WTC11 (cell line): ENCODE data around the gene EYS. TPM values are rescaled to one million over a fixed set of nuclear protein-coding genes. Genes with fewer than 3 reads are reported as not detected.

Experiments used
- ATAC-seq: fragments of 200-7000 bp; cut with Tn5 transposase; 2 replicates; pipeline ENCODE4 v1.10.0; 2021; ENCODE audit warnings: mild to moderate bottlenecking, moderate library complexity
- CTCF ChIA-PET: fragments of 300-600 bp; sonication (Branson Sonifier 250); formaldehyde crosslinking; loops from one replicate; lab custom pipeline; 2021; ENCODE audit warnings: antibody characterized with exemption; lab: Charles Lee
- POLR2A ChIA-PET: fragments of 350-600 bp; sonication (Branson Sonifier 250); formaldehyde crosslinking; loops from one replicate; lab custom pipeline; 2021; ENCODE audit warnings: antibody characterized with exemption; lab: Charles Lee
- DNase-seq: peaks from one replicate; pipeline ENCODE4 v3.0.0; 2021; ENCODE audit warnings: low spot score
- H3K27ac Mint-ChIP-seq: 2 replicates; pipeline ENCODE4 v1.8.0; 2021; ENCODE audit warnings: mixed read lengths
- H3K27me3 Mint-ChIP-seq: 2 replicates; pipeline ENCODE4 v1.8.0; 2021; ENCODE audit warnings: low read depth, mild to moderate bottlenecking, moderate library complexity, mixed read lengths
- H3K36me3 Mint-ChIP-seq: 2 replicates; pipeline ENCODE4 v1.8.0; 2021; ENCODE audit warnings: mixed read lengths
- H3K4me1 Mint-ChIP-seq: 2 replicates; pipeline ENCODE4 v1.8.0; 2022; ENCODE audit warnings: mixed read lengths
- H3K4me3 Mint-ChIP-seq: 2 replicates; pipeline ENCODE4 v1.8.0; 2021; ENCODE audit warnings: mild to moderate bottlenecking, moderate library complexity, mixed read lengths
- H3K9me3 Mint-ChIP-seq: 2 replicates; pipeline ENCODE4 v1.8.0; 2021; ENCODE audit warnings: mixed read lengths
- CBFB ChIP-seq: sonication (generic); formaldehyde crosslinking; IDR thresholded peaks from 2 replicates; pipeline ENCODE4 v1.8.1; 2022; ENCODE audit warnings: mild to moderate bottlenecking, low read depth, missing genetic modification reagents
- CREB1 ChIP-seq: sonication (generic); formaldehyde crosslinking; IDR thresholded peaks from 2 replicates; pipeline ENCODE4 v1.8.0; 2023; ENCODE audit warnings: mild to moderate bottlenecking, missing genetic modification reagents
- ESRRA ChIP-seq: sonication (generic); formaldehyde crosslinking; IDR thresholded peaks from 2 replicates; pipeline ENCODE4 v1.8.1; 2022; ENCODE audit warnings: mild to moderate bottlenecking, missing genetic modification reagents, borderline replicate concordance
- FOXP1 ChIP-seq: sonication (generic); formaldehyde crosslinking; IDR thresholded peaks from 2 replicates; pipeline ENCODE4 v1.8.0; 2022; ENCODE audit warnings: missing genetic modification reagents, mild to moderate bottlenecking, moderate library complexity, borderline replicate concordance
- IRF2 ChIP-seq: sonication (generic); formaldehyde crosslinking; IDR thresholded peaks from 2 replicates; pipeline ENCODE4 v1.8.0; 2022; ENCODE audit warnings: low read depth, missing genetic modification reagents, borderline replicate concordance
- KAT7 ChIP-seq: sonication (generic); formaldehyde crosslinking; IDR thresholded peaks from 2 replicates; pipeline ENCODE4 v1.8.1; 2023; ENCODE audit warnings: missing genetic modification reagents, mild to moderate bottlenecking, borderline replicate concordance
- NFYB ChIP-seq: sonication (generic); formaldehyde crosslinking; conservative IDR thresholded peaks from 2 replicates; pipeline ENCODE4 v1.8.0; 2022; ENCODE audit warnings: low read depth, missing genetic modification reagents
- SMAD4 ChIP-seq: sonication (generic); formaldehyde crosslinking; IDR thresholded peaks from 2 replicates; pipeline ENCODE4 v1.8.0; 2022; ENCODE audit warnings: mild to moderate bottlenecking, missing genetic modification reagents
- ZNF416 ChIP-seq: fragments of 250-450 bp; sonication (Bioruptor Pico); IDR thresholded peaks from 2 replicates; pipeline ENCODE4 v1.9.0; 2021; ENCODE audit warnings: mild to moderate bottlenecking, inconsistent platforms
- total RNA-seq: library from RNA; stranded (reverse); gene quantifications from 3 replicates; pipeline ENCODE4 v1.2.3, GENCODE V29; 2021
- TF ChIP-seq, protein P1 (sequence below): sonication (generic); formaldehyde crosslinking; conservative IDR thresholded peaks from 2 replicates; pipeline ENCODE4 v1.8.1; 2022; ENCODE audit warnings: mild to moderate bottlenecking, missing genetic modification reagents
- TF ChIP-seq, protein P2 (sequence below): sonication (generic); formaldehyde crosslinking; IDR thresholded peaks from 2 replicates; pipeline ENCODE4 v1.8.1; 2023; ENCODE audit warnings: mild to moderate bottlenecking, missing genetic modification reagents, moderate library complexity
- TF ChIP-seq, protein P3 (sequence below): fragments of 250-450 bp; sonication (Bioruptor Pico); IDR thresholded peaks from 2 replicates; pipeline ENCODE4 v2.1.2; 2022; ENCODE audit warnings: mild to moderate bottlenecking, moderate library complexity
- TF ChIP-seq, protein P4 (sequence below): sonication (generic); formaldehyde crosslinking; IDR thresholded peaks from 2 replicates; pipeline ENCODE4 v1.8.1; 2023; ENCODE audit warnings: mild to moderate bottlenecking, missing genetic modification reagents, moderate library complexity
- TF ChIP-seq, protein P5 (sequence below): fragments of 250-450 bp; sonication (Bioruptor Pico); conservative IDR thresholded peaks from 2 replicates; pipeline ENCODE4 v1.9.0; 2021; ENCODE audit warnings: mild to moderate bottlenecking
- TF ChIP-seq, protein P6 (sequence below): sonication (generic); formaldehyde crosslinking; IDR thresholded peaks from 2 replicates; pipeline ENCODE4 v1.8.1; 2023; ENCODE audit warnings: mild to moderate bottlenecking, moderate library complexity, missing genetic modification reagents
- TF ChIP-seq, protein P7 (sequence below): sonication (generic); formaldehyde crosslinking; IDR thresholded peaks from 2 replicates; pipeline ENCODE4 v1.8.0; 2023; ENCODE audit warnings: missing genetic modification reagents
- TF ChIP-seq, protein P8 (sequence below): fragments of 250-450 bp; sonication (Bioruptor Pico); IDR thresholded peaks from 2 replicates; pipeline ENCODE4 v1.8.0; 2021; ENCODE audit warnings: mild to moderate bottlenecking
- TF ChIP-seq, protein P9 (sequence below): fragments of 250-450 bp; sonication (Bioruptor Pico); IDR thresholded peaks from 2 replicates; pipeline ENCODE4 v1.9.0; 2021; ENCODE audit warnings: mild to moderate bottlenecking, borderline replicate concordance

Gene EYS
- total RNA-seq, 1 experiment from 2014 or later: not detected

DNA sequence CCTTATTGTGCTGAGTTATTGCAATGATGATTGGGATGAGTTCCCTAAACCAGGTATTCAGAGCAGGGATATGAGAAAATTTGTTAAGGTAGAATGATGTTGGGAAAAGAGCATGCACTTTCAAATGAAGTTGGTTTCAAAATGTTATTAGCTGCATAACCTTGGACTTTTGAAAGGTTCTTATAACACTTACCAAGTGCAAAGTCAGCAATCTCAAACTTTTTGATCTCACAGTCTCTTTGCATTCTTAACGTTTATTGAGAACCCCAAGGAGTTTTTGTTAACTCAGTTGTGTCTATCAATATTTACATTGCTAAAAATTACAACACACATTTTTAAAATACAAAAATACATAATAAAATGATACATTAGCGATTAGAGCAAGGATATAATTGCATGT, 1269.0 kb downstream of the EYS start:
- peaks cover 4% of the 10 kb centered on the region; the same call in 1 of the 2 replicates for H3K27me3 Mint-ChIP-seq
- H3K9me3 Mint-ChIP-seq: peaks cover 31% of the 10 kb centered on the region
- peaks cover 22% of the 10 kb centered on the region for H3K36me3 Mint-ChIP-seq
- DNase-seq: no peak
- TF ChIP-seq, protein P1, sequence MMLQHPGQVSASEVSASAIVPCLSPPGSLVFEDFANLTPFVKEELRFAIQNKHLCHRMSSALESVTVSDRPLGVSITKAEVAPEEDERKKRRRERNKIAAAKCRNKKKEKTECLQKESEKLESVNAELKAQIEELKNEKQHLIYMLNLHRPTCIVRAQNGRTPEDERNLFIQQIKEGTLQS (CRISPR knock-in tag): no peak
- TF ChIP-seq, protein P2, sequence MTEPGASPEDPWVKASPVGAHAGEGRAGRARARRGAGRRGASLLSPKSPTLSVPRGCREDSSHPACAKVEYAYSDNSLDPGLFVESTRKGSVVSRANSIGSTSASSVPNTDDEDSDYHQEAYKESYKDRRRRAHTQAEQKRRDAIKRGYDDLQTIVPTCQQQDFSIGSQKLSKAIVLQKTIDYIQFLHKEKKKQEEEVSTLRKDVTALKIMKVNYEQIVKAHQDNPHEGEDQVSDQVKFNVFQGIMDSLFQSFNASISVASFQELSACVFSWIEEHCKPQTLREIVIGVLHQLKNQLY (CRISPR knock-in tag): no peak
- no peak for TF ChIP-seq ESRRA (CRISPR knock-in tag)
- TF ChIP-seq, protein P3, sequence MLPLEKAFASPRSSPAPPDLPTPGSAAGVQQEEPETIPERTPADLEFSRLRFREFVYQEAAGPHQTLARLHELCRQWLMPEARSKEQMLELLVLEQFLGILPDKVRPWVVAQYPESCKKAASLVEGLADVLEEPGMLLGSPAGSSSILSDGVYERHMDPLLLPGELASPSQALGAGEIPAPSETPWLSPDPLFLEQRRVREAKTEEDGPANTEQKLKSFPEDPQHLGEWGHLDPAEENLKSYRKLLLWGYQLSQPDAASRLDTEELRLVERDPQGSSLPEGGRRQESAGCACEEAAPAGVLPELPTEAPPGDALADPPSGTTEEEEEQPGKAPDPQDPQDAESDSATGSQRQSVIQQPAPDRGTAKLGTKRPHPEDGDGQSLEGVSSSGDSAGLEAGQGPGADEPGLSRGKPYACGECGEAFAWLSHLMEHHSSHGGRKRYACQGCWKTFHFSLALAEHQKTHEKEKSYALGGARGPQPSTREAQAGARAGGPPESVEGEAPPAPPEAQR (CRISPR knock-in tag): no peak
- no peak for TF ChIP-seq CREB1 (CRISPR knock-in tag)
- TF ChIP-seq SMAD4 (CRISPR knock-in tag): no peak
- no peak for TF ChIP-seq NFYB (CRISPR knock-in tag)
- TF ChIP-seq KAT7 (CRISPR knock-in tag): no peak
- TF ChIP-seq, protein P4, sequence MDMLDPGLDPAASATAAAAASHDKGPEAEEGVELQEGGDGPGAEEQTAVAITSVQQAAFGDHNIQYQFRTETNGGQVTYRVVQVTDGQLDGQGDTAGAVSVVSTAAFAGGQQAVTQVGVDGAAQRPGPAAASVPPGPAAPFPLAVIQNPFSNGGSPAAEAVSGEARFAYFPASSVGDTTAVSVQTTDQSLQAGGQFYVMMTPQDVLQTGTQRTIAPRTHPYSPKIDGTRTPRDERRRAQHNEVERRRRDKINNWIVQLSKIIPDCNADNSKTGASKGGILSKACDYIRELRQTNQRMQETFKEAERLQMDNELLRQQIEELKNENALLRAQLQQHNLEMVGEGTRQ (CRISPR knock-in tag): no peak
- TF ChIP-seq IRF2 (CRISPR knock-in tag): no peak
- TF ChIP-seq, protein P5, sequence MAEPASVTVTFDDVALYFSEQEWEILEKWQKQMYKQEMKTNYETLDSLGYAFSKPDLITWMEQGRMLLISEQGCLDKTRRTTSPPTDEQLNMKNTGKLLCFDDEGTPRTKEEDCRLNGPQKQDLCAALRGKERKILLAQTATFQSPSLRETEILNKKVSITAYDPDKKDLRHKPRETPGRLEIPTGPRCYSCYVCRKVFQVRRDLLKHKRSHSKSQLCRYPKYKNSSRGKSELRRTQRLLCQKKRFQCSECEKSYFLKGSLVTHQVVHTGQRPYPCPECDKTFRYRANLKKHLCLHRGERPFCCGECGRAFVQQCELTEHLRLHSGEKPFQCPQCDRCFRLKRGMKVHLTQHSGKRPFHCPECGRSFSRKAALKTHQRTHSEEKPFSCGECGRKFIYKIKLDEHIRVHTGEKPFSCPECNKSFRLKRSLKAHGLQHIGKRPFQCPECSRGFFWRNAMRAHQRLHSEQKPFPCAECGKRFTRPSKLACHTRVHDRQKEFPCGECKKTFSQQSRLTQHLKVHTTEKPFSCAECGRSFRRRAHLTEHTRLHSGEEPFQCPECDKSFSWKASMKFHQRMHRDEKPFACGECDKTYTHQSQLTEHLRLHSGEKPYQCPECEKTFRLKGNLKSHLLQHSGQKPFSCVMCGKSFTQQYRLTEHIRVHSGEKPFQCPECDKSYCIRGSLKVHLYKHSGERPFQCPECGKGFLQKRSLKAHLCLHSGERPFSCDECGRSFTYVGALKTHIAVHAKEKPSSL (CRISPR knock-in tag): no peak
- TF ChIP-seq, protein P6, sequence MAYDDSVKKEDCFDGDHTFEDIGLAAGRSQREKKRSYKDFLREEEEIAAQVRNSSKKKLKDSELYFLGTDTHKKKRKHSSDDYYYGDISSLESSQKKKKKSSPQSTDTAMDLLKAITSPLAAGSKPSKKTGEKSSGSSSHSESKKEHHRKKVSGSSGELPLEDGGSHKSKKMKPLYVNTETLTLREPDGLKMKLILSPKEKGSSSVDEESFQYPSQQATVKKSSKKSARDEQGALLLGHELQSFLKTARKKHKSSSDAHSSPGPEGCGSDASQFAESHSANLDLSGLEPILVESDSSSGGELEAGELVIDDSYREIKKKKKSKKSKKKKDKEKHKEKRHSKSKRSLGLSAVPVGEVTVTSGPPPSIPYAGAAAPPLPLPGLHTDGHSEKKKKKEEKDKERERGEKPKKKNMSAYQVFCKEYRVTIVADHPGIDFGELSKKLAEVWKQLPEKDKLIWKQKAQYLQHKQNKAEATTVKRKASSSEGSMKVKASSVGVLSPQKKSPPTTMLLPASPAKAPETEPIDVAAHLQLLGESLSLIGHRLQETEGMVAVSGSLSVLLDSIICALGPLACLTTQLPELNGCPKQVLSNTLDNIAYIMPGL (CRISPR knock-in tag): no peak
- TF ChIP-seq, protein P7, sequence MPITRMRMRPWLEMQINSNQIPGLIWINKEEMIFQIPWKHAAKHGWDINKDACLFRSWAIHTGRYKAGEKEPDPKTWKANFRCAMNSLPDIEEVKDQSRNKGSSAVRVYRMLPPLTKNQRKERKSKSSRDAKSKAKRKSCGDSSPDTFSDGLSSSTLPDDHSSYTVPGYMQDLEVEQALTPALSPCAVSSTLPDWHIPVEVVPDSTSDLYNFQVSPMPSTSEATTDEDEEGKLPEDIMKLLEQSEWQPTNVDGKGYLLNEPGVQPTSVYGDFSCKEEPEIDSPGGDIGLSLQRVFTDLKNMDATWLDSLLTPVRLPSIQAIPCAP: no peak
- TF ChIP-seq, protein P8, sequence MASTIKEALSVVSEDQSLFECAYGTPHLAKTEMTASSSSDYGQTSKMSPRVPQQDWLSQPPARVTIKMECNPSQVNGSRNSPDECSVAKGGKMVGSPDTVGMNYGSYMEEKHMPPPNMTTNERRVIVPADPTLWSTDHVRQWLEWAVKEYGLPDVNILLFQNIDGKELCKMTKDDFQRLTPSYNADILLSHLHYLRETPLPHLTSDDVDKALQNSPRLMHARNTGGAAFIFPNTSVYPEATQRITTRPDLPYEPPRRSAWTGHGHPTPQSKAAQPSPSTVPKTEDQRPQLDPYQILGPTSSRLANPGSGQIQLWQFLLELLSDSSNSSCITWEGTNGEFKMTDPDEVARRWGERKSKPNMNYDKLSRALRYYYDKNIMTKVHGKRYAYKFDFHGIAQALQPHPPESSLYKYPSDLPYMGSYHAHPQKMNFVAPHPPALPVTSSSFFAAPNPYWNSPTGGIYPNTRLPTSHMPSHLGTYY (CRISPR knock-in tag): no peak
- TF ChIP-seq, protein P9, sequence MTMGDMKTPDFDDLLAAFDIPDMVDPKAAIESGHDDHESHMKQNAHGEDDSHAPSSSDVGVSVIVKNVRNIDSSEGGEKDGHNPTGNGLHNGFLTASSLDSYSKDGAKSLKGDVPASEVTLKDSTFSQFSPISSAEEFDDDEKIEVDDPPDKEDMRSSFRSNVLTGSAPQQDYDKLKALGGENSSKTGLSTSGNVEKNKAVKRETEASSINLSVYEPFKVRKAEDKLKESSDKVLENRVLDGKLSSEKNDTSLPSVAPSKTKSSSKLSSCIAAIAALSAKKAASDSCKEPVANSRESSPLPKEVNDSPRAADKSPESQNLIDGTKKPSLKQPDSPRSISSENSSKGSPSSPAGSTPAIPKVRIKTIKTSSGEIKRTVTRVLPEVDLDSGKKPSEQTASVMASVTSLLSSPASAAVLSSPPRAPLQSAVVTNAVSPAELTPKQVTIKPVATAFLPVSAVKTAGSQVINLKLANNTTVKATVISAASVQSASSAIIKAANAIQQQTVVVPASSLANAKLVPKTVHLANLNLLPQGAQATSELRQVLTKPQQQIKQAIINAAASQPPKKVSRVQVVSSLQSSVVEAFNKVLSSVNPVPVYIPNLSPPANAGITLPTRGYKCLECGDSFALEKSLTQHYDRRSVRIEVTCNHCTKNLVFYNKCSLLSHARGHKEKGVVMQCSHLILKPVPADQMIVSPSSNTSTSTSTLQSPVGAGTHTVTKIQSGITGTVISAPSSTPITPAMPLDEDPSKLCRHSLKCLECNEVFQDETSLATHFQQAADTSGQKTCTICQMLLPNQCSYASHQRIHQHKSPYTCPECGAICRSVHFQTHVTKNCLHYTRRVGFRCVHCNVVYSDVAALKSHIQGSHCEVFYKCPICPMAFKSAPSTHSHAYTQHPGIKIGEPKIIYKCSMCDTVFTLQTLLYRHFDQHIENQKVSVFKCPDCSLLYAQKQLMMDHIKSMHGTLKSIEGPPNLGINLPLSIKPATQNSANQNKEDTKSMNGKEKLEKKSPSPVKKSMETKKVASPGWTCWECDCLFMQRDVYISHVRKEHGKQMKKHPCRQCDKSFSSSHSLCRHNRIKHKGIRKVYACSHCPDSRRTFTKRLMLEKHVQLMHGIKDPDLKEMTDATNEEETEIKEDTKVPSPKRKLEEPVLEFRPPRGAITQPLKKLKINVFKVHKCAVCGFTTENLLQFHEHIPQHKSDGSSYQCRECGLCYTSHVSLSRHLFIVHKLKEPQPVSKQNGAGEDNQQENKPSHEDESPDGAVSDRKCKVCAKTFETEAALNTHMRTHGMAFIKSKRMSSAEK: no peak
- no peak for TF ChIP-seq CBFB
- TF ChIP-seq ZNF416: no peak
- no peak for TF ChIP-seq FOXP1 (CRISPR knock-in tag)
- H3K27ac Mint-ChIP-seq: no peak overlapping the region
- H3K4me3 Mint-ChIP-seq: no peak overlapping the region
- ChIA-PET CTCF (no interaction called here), POLR2A (no interaction called here)
- ATAC-seq: no peak
- peaks cover 1% of the 10 kb centered on the region for H3K4me1 Mint-ChIP-seq
